GM19395 (cell line): ENCODE measurements around the gene GLIPR2.
A peak's percentile ranks its signal among the peaks of the same experiment; 100 is the strongest.
"Not testable (repeated sequence)": the region's sequence is repeated elsewhere in the genome, so short reads cannot be mapped to it uniquely, and the experiment has no call there.

ENCODE experiments used
- ATAC-seq: cut with Tn5 transposase; IDR thresholded peaks from one replicate; pipeline ENCODE4 v1.9.1; 2021; ENCODE audit warnings: mild to moderate bottlenecking, moderate library complexity; ENCODE audit not compliant: unreplicated experiment

Gene GLIPR2

DNA sequence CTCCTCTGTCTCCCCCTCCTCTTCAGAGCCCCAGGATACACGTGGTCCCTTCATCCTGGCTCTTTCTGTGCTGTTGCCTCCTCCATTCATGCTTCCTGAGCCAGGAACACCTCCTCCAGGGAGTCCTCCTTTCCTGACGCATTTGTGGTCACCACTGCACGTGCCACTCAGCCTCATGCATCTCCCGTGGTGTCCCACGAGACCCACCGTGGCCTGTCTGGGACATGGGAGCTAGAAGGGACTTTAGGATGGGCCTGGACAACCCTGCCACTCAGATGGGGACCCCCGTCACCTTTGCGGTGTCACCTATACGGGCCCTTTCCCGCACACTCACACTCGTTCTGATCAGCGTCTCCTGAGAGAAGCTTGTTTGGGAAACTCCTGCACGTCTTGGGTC lies 6.7 kb downstream of the GLIPR2 start:
- ATAC-seq: no peak

GRCh38 chr9:36144309-36145232 lies 8.0 kb downstream of the GLIPR2 start:
- ATAC-seq: no peak

DNA sequence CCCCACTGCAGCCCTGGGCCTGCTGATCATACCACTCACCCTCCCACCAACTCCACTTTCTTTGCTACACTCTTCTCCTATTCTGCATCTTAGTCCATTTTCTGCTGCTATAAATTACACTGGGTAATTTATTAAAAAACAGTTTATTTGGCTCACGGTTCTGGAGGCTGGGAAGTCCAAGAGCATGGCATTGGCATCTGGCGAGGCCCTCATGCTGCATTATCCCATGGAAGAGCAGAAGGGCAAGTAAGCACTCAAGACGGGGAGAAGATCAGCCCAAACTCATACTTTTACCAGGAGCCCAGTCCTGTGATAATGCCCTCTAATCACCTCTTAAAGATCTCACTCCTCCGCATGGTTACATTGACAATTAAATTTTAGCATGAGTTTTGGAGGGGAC lies 9.4 kb downstream of the GLIPR2 start:
- no peak for ATAC-seq

GRCh38 chr9:36146651-36147050 lies 10.1 kb downstream of the GLIPR2 start:
- ATAC-seq: no peak

- no peak for ATAC-seq
Measured at GRCh38 chr9:36147441-36148175, 11.1 kb downstream of the GLIPR2 start.

DNA sequence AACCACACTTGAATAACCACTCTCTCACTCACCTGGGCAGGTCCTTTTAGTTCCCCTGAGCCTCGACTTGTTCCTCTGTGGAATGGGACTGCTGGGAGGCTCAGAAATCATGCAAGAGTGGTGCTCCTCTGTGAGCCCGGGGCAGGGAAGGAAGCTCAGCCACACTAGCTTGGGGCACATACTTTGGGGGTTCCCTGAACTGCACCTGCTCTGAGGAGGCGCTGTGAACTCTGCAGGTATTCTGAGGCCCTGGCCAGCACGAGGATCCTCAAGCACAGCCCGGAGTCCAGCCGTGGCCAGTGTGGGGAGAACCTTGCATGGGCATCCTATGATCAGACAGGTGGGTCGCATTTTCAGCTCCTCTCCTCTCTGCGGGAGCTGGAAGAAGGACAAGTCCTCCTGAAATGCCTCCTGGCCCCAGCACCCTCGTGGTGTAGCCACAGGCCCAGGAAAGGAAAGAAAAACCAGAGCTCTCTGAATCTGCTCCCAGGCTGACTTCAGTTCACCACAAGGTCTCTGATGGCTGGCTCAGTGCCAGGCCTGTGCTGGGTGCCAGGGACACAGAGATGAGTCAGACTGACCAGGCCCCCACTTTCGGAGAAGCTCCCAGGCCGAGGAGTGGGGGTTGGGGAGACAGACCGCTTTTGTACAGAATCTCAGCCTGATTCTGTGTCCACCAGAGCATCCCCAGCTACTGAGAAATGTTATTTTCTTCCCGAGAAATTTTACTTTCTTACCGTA lies 11.9 kb downstream of the GLIPR2 start:
- ATAC-seq: no peak

DNA sequence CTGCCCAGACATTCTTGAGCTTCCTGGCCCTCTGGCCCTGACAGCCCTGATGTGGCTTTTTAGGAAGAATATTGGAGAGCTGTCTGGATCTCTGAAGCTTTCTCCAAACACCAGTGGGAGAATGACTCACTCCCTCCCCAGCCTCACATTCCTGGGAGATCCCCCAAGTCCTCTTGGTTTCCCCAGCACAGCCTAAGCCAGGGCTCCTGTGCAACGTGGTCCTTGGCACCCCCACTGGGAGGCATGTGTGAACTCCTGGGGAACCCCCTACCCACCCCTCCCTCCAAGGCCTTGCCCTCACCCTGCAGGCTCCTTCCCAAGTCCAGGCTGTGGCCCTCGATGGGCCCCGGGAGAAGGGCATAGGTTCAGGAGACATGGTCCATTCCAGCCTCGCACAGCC lies 12.7 kb downstream of the GLIPR2 start:
- ATAC-seq: no peak

GRCh38 chr9:36150574-36151315 lies 14.2 kb downstream of the GLIPR2 start:
- ATAC-seq: no peak

DNA sequence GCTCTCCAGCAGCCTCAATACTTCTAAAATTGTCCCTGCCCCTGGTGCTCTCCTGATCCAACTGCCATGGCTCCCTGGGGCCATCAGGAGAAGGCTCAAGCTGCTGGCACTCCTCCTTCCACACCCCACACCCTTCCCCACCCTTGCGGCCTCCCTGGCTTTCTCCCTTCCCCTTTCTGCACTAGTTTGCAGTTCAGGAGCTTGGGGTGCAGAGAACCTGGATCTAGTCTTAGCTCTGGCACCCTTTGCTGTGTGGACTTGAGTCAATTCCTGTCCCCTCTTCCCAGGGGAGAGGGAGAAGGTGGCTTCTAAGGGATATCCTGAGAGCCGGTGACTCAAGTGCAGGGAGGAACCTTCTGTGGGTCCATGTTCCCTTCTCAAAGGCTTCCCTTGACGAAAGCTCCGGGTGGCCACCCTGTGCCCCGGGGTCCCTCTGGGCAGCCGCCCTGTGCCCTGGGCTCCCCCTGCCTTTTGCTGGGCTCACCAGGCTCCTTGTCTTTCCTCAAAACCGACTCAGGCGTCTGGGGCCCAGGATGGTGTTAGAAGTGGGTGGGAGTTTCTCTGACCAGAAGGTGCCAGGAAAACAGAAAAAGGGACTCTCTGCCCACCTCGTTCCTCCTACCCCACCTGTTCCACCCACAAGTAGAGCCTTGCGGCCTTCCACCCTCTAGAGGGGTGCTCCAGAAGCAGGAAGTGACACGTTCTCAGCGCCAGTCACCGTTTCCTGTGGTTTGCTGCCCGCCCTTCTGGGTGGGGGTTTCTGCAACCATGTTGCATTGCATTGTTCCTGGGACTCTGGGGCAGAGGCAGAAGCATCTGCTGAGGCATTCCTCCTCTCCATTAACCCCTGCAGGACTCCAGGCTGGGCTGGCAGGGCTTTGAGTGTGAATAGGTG lies 15.0 kb downstream of the GLIPR2 start:
- peak; percentile 81 for ATAC-seq

DNA sequence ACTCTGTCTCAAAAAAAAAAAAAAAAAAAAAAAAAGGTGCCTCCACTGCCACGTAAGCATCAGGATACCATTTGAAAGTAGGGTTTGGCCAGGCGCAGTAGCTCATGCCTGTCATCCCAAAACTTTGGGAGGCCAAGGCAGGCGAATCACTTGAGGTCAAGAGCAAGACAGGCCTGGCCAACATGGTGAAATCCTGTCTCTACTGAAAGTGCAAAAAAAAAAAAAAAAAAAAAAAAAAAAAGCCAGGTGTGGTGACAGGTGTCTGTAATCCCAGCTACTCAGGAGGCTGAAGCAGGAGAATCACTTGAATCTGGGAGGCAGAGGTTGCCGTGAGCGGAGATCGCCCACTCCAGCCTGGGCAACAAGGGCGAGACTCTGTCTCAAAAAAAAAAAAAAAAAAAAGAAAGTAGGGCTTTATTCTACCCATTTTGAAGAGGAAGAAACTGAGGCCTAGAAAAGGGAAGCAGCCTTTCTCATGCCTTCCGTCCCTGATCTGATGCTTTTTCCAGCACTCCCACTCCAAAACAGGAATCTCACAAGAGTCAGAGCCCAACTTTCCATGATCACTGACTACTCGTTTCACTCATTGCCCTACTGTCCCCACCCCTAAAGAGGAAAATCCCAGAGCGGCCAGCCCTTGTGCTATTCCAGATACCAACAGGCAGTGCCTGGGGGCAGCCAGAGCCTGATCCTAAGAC lies 16.4 kb downstream of the GLIPR2 start:
- no peak for ATAC-seq

- no peak for ATAC-seq
Measured at GRCh38 chr9:36153746-36154145, 17.2 kb downstream of the GLIPR2 start.

DNA sequence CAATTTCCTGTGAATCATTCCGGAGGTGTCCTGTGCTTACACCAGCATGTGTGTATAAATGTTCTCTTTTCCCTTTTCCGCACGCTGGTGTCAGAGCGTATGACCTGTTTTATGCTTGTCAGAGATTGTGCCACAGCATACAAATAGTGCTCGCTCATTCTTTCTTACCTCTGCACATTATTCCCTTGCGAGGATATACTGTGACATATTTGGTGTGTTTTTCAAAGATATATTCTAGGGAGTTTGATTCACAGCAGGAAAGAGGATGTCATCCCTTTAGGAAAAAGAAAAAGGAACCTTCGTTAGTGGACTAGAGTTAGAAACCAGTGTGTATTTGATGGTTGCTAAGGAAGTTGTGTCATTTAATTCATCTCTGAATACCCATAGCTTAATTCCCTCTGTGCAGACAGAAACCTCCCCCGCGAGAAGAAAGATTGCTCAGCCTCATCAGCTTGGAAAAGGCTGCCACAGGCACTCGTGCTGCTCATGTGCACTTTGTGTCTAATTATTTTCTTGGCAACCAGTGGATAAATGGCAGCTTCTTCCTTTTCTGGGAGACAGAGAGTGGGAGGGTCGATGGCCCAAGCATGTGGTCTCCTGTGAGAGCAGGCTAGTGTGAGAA lies 17.9 kb downstream of the GLIPR2 start:
- ATAC-seq: no peak

DNA sequence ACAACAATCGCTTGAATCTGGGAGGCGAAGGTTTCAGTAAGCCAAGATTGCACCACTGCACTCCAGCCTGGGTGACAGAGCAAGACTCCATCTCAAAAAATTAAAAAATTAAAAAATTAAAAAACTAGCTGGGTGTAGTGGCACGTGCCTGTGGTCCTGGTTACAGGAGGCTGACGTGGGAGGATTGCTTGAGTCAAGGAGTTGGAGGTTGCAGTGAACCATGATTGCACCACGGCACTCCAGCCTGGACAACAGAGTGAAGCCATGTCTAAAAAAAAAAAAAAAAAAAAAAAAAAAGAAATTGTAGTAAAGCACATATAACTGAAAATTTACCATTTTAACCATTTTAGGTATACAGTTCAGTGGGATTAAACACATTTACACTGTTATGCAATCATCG lies 19.6 kb downstream of the GLIPR2 start:
- ATAC-seq: no peak

DNA sequence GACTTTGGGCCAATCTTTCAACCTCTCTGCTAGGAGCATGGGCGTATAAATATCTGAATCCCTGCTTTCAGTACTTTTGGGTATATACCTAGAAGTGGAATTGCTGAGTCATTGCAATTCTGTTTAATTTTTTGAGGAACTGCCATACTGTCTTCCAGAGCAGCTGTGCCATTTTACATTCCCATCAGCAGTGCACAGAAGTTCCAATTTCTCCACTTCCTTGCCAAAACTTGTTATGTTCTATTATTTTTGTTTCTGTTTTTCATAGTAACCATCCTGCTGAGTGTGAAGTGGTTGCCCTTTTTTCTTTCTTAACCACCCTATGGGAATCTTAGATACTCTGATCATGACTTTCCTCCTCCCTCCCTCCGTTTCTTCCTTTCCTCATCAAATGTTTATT lies 21.6 kb downstream of the GLIPR2 start:
- ATAC-seq: no peak

- no peak for ATAC-seq
Measured at GRCh38 chr9:36158917-36159316, 22.4 kb downstream of the GLIPR2 start.

- not testable (repeated sequence) for ATAC-seq
Measured at GRCh38 chr9:36159509-36159908, 23.0 kb downstream of the GLIPR2 start.

GRCh38 chr9:36160126-36160525 lies 23.6 kb downstream of the GLIPR2 start:
- ATAC-seq: not testable (repeated sequence)

- no peak for ATAC-seq
Measured at GRCh38 chr9:36161187-36161586, 24.7 kb downstream of the GLIPR2 start.
